GM19467 (cell line): ENCODE measurements around the gene FAIM2.

Experiments used
- ATAC-seq: cut with Tn5 transposase; IDR thresholded peaks from one replicate; pipeline ENCODE4 v1.9.1; 2021; ENCODE audit warnings: mild to moderate bottlenecking, moderate library complexity; ENCODE audit not compliant: unreplicated experiment

FAIM2 gene

DNA sequence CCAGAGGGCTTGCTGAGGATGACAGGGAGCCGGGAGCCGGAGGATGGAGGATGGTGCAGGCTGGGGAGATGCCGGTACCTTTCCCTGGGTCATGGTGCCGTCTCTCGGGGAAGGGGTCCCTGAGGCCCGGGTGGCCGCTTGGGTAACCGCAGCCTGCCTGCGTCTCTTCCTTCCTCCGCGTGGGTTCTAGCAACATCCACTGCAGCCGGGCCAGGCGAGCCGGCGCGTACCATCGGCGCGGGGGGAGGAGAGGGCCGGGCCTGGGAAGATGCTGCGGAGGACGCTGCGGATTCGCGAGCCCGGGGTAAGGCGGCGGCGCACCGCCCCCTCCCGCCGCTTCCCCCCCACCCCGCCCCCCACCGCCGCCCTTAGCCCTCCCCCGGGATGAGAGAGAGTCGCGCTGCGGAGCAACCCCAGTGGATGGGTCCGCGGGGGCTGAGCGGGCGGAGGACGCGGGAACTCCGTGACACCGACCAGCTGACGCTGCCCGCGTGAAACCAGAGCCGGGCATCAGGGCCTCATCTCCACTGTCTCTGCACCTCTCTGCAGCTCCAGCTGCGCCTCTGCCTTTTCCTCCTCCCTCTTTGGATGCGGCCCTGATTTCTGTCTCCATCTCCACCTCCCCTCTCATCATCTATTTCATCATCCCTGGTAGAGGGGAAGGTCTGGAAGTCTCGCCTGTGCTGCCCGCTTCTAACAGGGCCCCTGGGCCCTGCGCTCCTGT is at the start of gene FAIM2:
Gene FAIM2, minus strand, starts transcription at position 201 of the 724 bp plus-strand sequence. Its CDS starts 108 bp downstream, at position 93.
- no peak for ATAC-seq

GRCh38 chr12:49953151-49953550 is 49.5 kb upstream of the FAIM2 start:
- no peak for ATAC-seq

DNA sequence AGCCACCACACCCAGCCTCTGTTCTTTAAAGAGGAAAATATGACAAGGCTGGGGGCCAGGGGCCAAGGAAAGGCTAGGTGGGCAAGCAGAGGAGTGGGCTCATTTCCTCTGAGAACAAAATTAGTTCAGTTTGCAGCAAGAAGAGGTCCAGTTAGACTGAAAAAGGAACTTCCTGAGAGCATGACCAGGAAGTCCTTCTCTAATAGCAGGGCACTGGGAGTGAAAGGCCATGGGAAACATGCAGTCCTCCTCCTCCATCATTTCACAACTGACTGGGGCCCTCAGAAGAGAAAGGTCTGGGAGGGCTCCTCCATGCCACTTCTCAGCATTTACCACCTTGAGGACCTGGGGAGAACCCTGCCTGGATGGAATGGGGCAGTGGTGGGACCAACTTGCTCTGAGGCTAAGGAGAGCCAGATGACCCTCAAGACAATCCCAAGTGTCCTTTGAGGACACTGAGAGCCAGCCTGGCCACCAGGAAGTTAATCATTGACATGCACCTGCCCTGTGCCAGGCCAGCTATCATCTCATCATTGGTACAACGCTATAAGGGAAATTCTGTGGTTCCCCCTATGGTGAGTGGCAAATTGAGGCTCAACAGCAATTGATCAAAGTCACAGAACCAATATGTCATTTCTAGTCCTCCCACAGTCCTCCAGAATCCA is 48.8 kb upstream of the FAIM2 start:
- no peak for ATAC-seq

- no peak for ATAC-seq
Observed at GRCh38 chr12:49951411-49952240, 47.9 kb upstream of the FAIM2 start.

GRCh38 chr12:49950273-49951251 is 46.9 kb upstream of the FAIM2 start, which contains the start of gene AQP2:
TSS of gene AQP2 (plus strand) at chr12:49950737. CDS start at chr12:49950831, 94 bp downstream.
- no peak for ATAC-seq

GRCh38 chr12:49949866-49950265 is 46.2 kb upstream of the FAIM2 start:
- ATAC-seq = no peak

GRCh38 chr12:49948866-49949845 is 45.5 kb upstream of the FAIM2 start:
- no peak for ATAC-seq

- ATAC-seq = no peak
Observed at GRCh38 chr12:49947593-49948226, 44.0 kb upstream of the FAIM2 start.

DNA sequence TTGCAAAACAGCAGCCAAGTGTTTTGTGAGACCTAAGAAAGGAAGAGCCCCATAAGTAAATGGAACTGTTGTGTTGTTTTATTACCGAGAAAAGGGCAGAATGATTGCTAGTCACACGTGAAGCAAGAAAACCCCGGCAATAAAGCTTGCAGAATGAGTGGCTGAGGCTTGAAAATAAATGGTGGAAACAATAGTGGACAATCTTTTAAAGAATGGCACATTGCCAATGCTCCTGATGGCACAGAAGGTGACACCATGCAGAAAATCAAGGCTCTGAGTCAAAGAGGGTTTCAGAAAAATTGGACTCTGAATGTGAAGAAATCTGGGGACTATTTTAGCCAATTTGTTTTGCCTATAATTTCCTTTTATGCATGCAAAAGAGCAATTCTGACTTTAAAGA is 42.8 kb upstream of the FAIM2 start:
- no peak for ATAC-seq

DNA sequence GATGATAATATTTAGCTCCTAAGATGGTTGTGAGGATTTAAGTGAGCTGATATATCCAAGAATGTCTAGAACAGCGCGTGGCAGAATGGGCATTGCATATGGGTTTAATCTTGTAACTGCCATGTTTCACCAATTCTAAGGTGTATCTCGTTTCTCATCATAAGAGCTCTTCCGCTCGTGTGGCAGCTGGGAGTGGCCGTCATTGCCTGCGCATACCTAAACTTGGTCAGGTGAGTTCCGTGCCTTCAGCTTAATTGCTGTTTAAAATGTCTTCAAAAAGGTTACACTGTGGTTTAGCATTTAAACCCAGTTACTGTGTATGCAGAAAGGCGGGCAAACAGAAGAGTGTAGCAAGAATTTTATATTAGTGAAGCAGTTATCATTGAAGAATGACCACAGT is 42.4 kb upstream of the FAIM2 start:
- ATAC-seq = no peak

- ATAC-seq = no peak
Observed at GRCh38 chr12:49945394-49946080, 41.8 kb upstream of the FAIM2 start.

GRCh38 chr12:49944718-49945117 is 41.0 kb upstream of the FAIM2 start:
- no peak for ATAC-seq

GRCh38 chr12:49944046-49944445 is 40.3 kb upstream of the FAIM2 start:
- no peak for ATAC-seq

- no peak for ATAC-seq
Observed at GRCh38 chr12:49943625-49943960, 39.9 kb upstream of the FAIM2 start.

DNA sequence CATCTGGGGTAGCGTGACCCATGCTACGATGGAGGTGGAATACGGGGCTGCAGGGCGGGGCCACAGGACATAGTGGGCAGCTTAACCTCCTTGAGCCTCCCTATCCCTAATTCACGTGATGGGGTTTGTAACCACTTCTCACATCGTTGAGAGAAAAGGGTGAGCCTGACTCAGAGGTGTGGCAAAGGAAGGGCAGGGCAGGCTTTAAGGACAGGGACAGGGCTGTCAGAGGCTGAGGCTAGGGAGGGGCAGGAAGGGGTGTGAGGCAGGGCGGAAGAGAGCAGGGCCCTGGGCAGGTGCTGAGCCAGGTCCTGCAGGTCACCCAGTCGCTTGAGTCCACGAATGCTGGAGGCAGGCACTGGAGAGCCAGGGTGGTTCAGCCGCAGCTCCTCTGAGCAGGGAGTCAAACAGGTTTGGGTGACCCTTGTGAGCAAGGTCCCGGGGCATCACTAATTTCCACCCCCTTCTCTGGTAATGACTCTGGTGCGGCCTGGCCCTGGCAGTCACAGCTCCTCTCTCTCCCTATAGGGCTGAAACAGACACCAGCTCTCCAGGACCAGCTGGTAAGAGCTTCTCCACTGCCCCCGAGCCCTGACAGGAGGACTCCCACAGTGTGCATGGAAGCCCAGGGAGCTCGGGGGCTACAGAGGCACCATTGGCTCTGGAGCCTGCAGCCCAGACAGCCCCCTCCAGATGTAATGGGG is 39.4 kb upstream of the FAIM2 start:
- no peak for ATAC-seq

GRCh38 chr12:49942512-49942893 is 38.8 kb upstream of the FAIM2 start:
- ATAC-seq = no peak
